Stomach (tissue), 9 donors: ENCODE data around the gene NUP188. TPM values are rescaled to one million over a fixed set of nuclear protein-coding genes. Genes with fewer than 3 reads are reported as not detected.
A peak's percentile ranks its signal among the peaks of the same experiment; 100 is the strongest.

ENCODE experiments used
- DNase-seq, 2 donors: peaks; one replicate each; pipeline versions ENCODE4 v3.0.0 to v3.0.0-alpha.2; 2013 to 2019
- H3K27ac ChIP-seq, 5 donors: fragments of 200-600 bp in 4 of 5; sonication (generic) in 4 of 5; one replicate each; pipeline ENCODE4 v1.5.1; 2013 to 2019; ENCODE audit warnings: mild to moderate bottlenecking in 1 of 5, moderate library complexity in 1 of 5
- H3K27me3 ChIP-seq, 3 donors: fragments of 200-600 bp; sonication (generic); one replicate each; pipeline ENCODE4 v1.5.1; 2017 to 2019; ENCODE audit warnings: mixed run types in 1 of 3
- H3K36me3 ChIP-seq, 4 donors: fragments of 200-600 bp; sonication (generic); 1 replicate in 3 of 4; 2 replicates in 1 of 4; pipeline ENCODE4 v1.5.1; 2016 to 2019
- H3K4me1 ChIP-seq, 4 donors: fragments of 200-600 bp; sonication (generic); one replicate each; pipeline ENCODE4 v1.5.1; 2016 to 2019
- H3K4me3 ChIP-seq, 4 donors: fragments of 200-600 bp; sonication (generic) in 3 of 4; one replicate each; pipeline ENCODE4 v1.5.1; 2016 to 2019; ENCODE audit warnings: mild to moderate bottlenecking in 1 of 4
- H3K9me3 ChIP-seq, 4 donors: fragments of 200-600 bp; sonication (generic); one replicate each; pipeline ENCODE4 v1.5.1; 2016 to 2019
- CTCF ChIP-seq, 7 experiments: fragments of 450-650 bp in 4 of 7; fragments of 200-600 bp in 3 of 7; sonication (generic) in 3 of 7; IDR thresholded peaks; one replicate each; pipeline ENCODE4 v1.5.1; 2016 to 2019; ENCODE audit warnings: antibody characterized with exemption in 7 of 7, control low read depth in 2 of 7, mild to moderate bottlenecking in 1 of 7
- EP300 ChIP-seq: sonication (generic); formaldehyde crosslinking; IDR thresholded peaks from one replicate; pipeline ENCODE4 v1.6.1; 2017; ENCODE audit warnings: antibody characterized with exemption
- POLR2A ChIP-seq, 4 donors: fragments of 450-650 bp; IDR thresholded peaks; one replicate each; pipeline ENCODE4 v1.6.1; 2016; ENCODE audit warnings: antibody characterized with exemption in 4 of 4, control low read depth in 2 of 4, mild to moderate bottlenecking in 1 of 4, moderate library complexity in 1 of 4
- POLR2AphosphoS5 ChIP-seq, 3 donors: sonication (generic); formaldehyde crosslinking; IDR thresholded peaks; one replicate each; pipeline ENCODE4 v1.6.1; 2016; ENCODE audit warnings: antibody characterized with exemption in 3 of 3
- WGBS, 5 donors: extraction: QIAGEN DNeasy Blood & Tissue Kit in 3 of 5; methylation state at CpG; one replicate each; pipeline versions ENCODE4 v1.1.5 to v1.1.7; 2013 to 2018; 5-methylcytosine and 5-hydroxymethylcytosine counted together
- intact Hi-C: fragments of 100-400 bp; cut with DNase I; formaldehyde crosslinking; loops from one replicate; pipeline ENCODE4 v1.15.1; 2023; ENCODE audit warnings: low total_unique reads
- polyA plus RNA-seq, 3 donors: library from polyadenylated mRNA; stranded (reverse); fragments of 200-250 nt; gene quantifications; one replicate each; pipeline ENCODE4 v1.2.3, GENCODE V29; 2013
- total RNA-seq, 5 donors: library from RNA; depleted of rRNA; stranded (reverse); fragments of >200 nt; gene quantifications; one replicate each; pipeline versions ENCODE4 v1.1.0 to v1.2.3, GENCODE V29; 2014 to 2016
- donor health status: healthy with polysubstance abuse.
- donor health status: Bipolar disorder and iron deficiency.
- donor health status: healthy.

Gene NUP188
- total and polyA plus RNA-seq, 8 donors, result 4.4 to 79.9 (median 36.7) TPM

GRCh38 chr9:128899566-128900322 lies 47.8 kb upstream of the NUP188 start:
- intact Hi-C loops, result no loop called here
- peak in 1 of 2 donors; percentile 57 for DNase-seq
- H3K4me1 ChIP-seq, result peaks cover 22 to 69% (median 46%) of the 10 kb centered on the region in 4 donors
- WGBS, 5 donors, result 50 to 61% (median 55%) methylated on average over 8 of the region's 8 CpGs
- peaks cover 31 to 51% (median 43%) of the 10 kb centered on the region in 4 donors for H3K36me3 ChIP-seq
- no peak overlapping the region for H3K4me3 ChIP-seq
- no peaks in the 10 kb centered on the region for H3K9me3 ChIP-seq
- H3K27me3 ChIP-seq, result no peaks in the 10 kb centered on the region
- peak overlapping the region; percentile 26 to 63 (median 44) for H3K27ac ChIP-seq
- TF ChIP-seq POLR2AphosphoS5 (IDR thresholded peaks at IDR 0.05) (no peak), CTCF (IDR thresholded peaks at IDR 0.05) (no peak), EP300 (no peak), POLR2A (IDR thresholded peaks at IDR 0.05) (no peak)

GRCh38 chr9:128901379-128901778 lies 46.1 kb upstream of the NUP188 start:
- Histone ChIP-seq H3K9me3 (no peaks in the 10 kb centered on the region), H3K4me1 (peaks cover 22 to 69% (median 45%) of the 10 kb centered on the region in 4 donors), H3K27ac (peak overlapping the region in 4 of 5 donors; percentile 55 to 78 (median 73)), H3K27me3 (no peaks in the 10 kb centered on the region), H3K36me3 (peaks cover 21 to 34% (median 31%) of the 10 kb centered on the region in 4 donors), H3K4me3 (no peak overlapping the region)
- intact Hi-C loops, result no loop called here
- WGBS, 5 donors, result 69 to 93% (median 87%) methylated on average over 4 to 7 of the region's 7 CpGs
- no peak for TF ChIP-seq CTCF (IDR thresholded peaks at IDR 0.05)
- TF ChIP-seq EP300, result no peak
- no peak for TF ChIP-seq POLR2AphosphoS5 (IDR thresholded peaks at IDR 0.05)
- TF ChIP-seq POLR2A (IDR thresholded peaks at IDR 0.05), result no peak
- DNase-seq, result no peak

GRCh38 chr9:128901822-128902221 lies 45.7 kb upstream of the NUP188 start:
- peak overlapping the region; percentile 55 to 78 (median 74) for H3K27ac ChIP-seq
- no peaks in the 10 kb centered on the region for H3K27me3 ChIP-seq
- no peaks in the 10 kb centered on the region for H3K9me3 ChIP-seq
- no peak for DNase-seq
- peaks cover 17 to 34% (median 31%) of the 10 kb centered on the region in 4 donors for H3K36me3 ChIP-seq
- TF ChIP-seq POLR2AphosphoS5 (IDR thresholded peaks at IDR 0.05) (no peak), POLR2A (IDR thresholded peaks at IDR 0.05) (no peak), CTCF (IDR thresholded peaks at IDR 0.05) (no peak), EP300 (no peak)
- intact Hi-C loops, result no loop called here
- H3K4me1 ChIP-seq, result peaks cover 22 to 69% (median 47%) of the 10 kb centered on the region in 4 donors
- H3K4me3 ChIP-seq, result peak overlapping the region in 1 of 4 donors; percentile 6
- 74 to 88% (median 84%) methylated on average over 3 to 5 of the region's 5 CpGs for WGBS, 5 donors

- H3K36me3 ChIP-seq, result peaks cover 16 to 34% (median 31%) of the 10 kb centered on the region in 4 donors
- TF ChIP-seq CTCF (IDR thresholded peaks at IDR 0.05) (no peak), POLR2AphosphoS5 (IDR thresholded peaks at IDR 0.05) (peak in 2 of 3 donors; percentile 54 to 59)
- peak overlapping the region in 1 of 4 donors; percentile 6 for H3K4me3 ChIP-seq
- DNase-seq, result peak; percentile 66 to 90
- intact Hi-C loops, result no loop called here
- 21 to 53% (median 35%) methylated on average over 19 to 23 of the region's 23 CpGs for WGBS, 5 donors
- H3K27ac ChIP-seq, result peak overlapping the region; percentile 60 to 78 (median 74)
- no peaks in the 10 kb centered on the region for H3K27me3 ChIP-seq
- H3K9me3 ChIP-seq, result no peaks in the 10 kb centered on the region
- H3K4me1 ChIP-seq, result peaks cover 22 to 65% (median 48%) of the 10 kb centered on the region in 4 donors
Observed at GRCh38 chr9:128902351-128903078, 45.0 kb upstream of the NUP188 start.
